Measurements from ENCODE around the gene LGMN. TPM values are rescaled to one million over a fixed set of nuclear protein-coding genes. Genes with fewer than 3 reads are reported as not detected.
"Not testable (repeated sequence)": the region's sequence is repeated elsewhere in the genome, so short reads cannot be mapped to it uniquely, and the experiment has no call there.

LGMN gene
- 26.5 and 29.5 TPM in 2 replicates for total RNA-seq (2014; rRNA removed; shearing (Covaris generic))
- 19.5 and 20.5 TPM in 2 replicates for polyA plus RNA-seq (2015; cell fraction: cytosol; rRNA removed)
- 43.8 and 52.6 TPM in 2 replicates for polyA plus RNA-seq (2015; cell fraction: nucleus; rRNA removed)

- peak; percentile 87 for DNase-seq (ENCODE audit: low read depth)
These were observed at the start of gene LGMN for GRCh38 chr14:92748259-92749016. Gene LGMN, minus strand, starts transcription at chr14:92748627. Its CDS starts 15,841 bp downstream, at chr14:92732786.

GRCh38 chr14:92794961-92795360 is 46.5 kb upstream of the LGMN start:
- DNase-seq (ENCODE audit: low read depth): no peak

GRCh38 chr14:92794547-92794941 is 46.1 kb upstream of the LGMN start:
- DNase-seq (ENCODE audit: low read depth): no peak

- peak; percentile 98 for DNase-seq (ENCODE audit: low read depth)
These were observed 45.5 kb upstream of the LGMN start, which contains the start of gene GOLGA5 for GRCh38 chr14:92793709-92794546. Gene GOLGA5, plus strand, starts transcription at chr14:92794305. Its CDS starts 3,133 bp downstream, at chr14:92797438.

- DNase-seq (ENCODE audit: low read depth): peak; percentile 23
These were observed 44.5 kb upstream of the LGMN start for GRCh38 chr14:92792885-92793284.

GRCh38 chr14:92789457-92790089 is 41.1 kb upstream of the LGMN start:
- DNase-seq (ENCODE audit: low read depth): peak; percentile 39

- DNase-seq (ENCODE audit: low read depth): no peak
These were observed 39.1 kb upstream of the LGMN start for GRCh38 chr14:92787554-92787953.

GRCh38 chr14:92786427-92786756 is 38.0 kb upstream of the LGMN start:
- DNase-seq (ENCODE audit: low read depth): no peak

GRCh38 chr14:92785667-92786426 is 37.4 kb upstream of the LGMN start:
- peak; percentile 92 for DNase-seq (ENCODE audit: low read depth)

GRCh38 chr14:92783813-92784431 is 35.5 kb upstream of the LGMN start:
- peak; percentile 79 for DNase-seq (ENCODE audit: low read depth)

GRCh38 chr14:92781350-92781749 is 32.9 kb upstream of the LGMN start:
- DNase-seq (ENCODE audit: low read depth): no peak

GRCh38 chr14:92780444-92781232 is 32.2 kb upstream of the LGMN start:
- peak; percentile 65 for DNase-seq (ENCODE audit: low read depth)

GRCh38 chr14:92778868-92779565 is 30.6 kb upstream of the LGMN start:
- DNase-seq (ENCODE audit: low read depth): peak; percentile 42

GRCh38 chr14:92775292-92775691 is 26.9 kb upstream of the LGMN start:
- DNase-seq (ENCODE audit: low read depth): not testable (repeated sequence)

- no peak for DNase-seq (ENCODE audit: low read depth)
These were observed 26.1 kb upstream of the LGMN start for GRCh38 chr14:92774572-92774971.

- no peak for DNase-seq (ENCODE audit: low read depth)
These were observed 22.1 kb upstream of the LGMN start for GRCh38 chr14:92770484-92770883.

- DNase-seq (ENCODE audit: low read depth): no peak
These were observed 20.4 kb upstream of the LGMN start for GRCh38 chr14:92768795-92769194.

- DNase-seq (ENCODE audit: low read depth): not testable (repeated sequence)
These were observed 19.8 kb upstream of the LGMN start for GRCh38 chr14:92768236-92768635.
